SIG-M5 (cell line): Measurements from ENCODE around the gene CREG1.
"Not testable (repeated sequence)": the region's sequence is repeated elsewhere in the genome, so short reads cannot be mapped to it uniquely, and the experiment has no call there.

Experiments used
- DNase-seq: peaks from one replicate; lab custom pipeline; 2025; lab: John Stamatoyannopoulos, UW

CREG1 gene

GRCh38 chr1:167553136-167554027 lies at the start of gene CREG1:
Gene CREG1, minus strand, starts transcription at chr1:167553762.
- peak; percentile 85 for DNase-seq

- no peak for DNase-seq
These were observed 49.3 kb upstream of the CREG1 start for GRCh38 chr1:167602840-167603239.

- DNase-seq: peak; percentile 98
These were observed 48.2 kb upstream of the CREG1 start for GRCh38 chr1:167601442-167602383.

DNA sequence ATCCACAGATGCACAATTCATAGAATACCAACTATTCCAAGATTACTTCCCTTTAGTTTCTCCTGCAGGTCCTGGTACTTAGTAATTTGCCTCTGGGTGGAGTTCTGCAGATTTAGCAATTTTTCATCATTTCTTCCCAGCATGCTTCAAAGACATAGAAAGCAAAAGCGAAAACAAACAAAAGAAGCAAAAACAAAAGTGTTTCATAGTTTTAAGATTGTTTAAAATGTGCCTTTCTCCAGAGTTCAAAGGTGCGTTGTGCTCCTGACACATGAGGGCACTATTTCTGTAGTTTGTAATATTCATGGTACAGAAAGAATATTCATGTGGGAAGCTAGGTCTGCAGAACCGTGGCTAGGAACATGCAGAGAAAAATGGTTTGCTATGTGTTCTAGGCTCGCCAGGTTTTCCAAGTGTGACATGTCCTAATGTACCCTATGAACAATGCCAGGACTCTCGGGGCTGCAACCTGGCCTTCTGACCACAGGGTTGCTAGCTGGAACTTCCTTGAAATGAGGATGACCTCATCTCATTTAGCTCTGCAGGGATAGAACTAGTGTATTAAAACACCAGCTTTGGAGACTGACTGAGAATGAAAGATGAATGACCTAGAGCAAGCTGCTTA lies 46.5 kb upstream of the CREG1 start:
- no peak for DNase-seq

GRCh38 chr1:167594822-167595221 lies 41.3 kb upstream of the CREG1 start:
- DNase-seq: no peak

DNA sequence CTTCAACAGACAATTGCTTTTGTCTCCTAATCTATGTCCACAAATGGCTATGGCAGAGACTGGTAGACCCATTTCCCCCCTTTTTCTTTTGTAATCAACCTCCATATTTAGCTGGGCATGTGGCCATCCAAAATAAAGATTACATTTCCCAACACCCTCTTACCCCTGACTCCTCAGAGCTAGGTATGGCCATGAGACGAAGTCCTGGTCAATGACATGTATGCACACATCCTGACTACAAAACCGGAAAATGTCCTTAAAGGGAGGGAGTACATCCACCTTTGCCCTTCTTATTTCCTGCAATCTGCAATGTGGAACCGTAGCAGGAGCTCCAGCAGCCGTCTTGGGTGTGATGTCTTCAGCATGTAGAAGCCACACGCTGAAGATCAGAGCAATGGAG lies 40.3 kb upstream of the CREG1 start:
- DNase-seq: no peak

DNA sequence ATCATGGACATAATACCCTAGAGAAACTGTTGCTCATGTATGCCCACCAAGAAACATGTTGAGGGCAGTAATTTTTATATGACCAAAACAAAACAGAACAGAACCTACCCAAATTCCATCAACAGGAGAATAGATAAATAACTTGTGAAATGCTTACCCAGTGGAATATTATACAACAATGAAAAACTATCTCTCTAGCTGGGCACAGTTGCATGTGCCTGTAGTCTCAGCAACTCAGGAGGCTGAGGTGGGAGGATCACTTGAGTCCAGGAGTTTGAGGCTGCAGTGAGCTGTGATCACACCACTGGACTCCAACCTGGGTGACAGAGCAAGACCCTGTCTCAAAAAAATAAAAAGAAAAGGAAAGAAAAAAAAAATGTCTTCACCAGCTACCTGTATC lies 38.9 kb upstream of the CREG1 start:
- DNase-seq: no peak

DNA sequence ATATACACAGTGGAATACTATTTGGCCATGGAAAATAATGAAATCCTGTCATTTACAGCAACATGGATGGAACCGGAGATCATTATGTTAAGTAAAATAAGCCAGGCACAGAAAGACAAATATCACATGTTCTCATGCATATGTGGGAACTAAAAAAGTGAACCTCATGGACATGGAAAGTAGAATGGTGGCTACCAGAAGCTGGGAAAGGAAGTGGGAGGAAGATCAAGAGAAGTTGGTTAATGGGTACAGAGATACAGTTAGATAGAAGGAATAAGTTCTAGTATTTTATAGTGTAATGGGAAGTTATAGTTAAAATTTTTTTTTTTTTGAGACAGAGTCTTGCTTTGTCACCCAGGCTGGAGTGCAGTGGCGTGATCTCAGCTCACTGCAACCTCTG lies 34.8 kb upstream of the CREG1 start:
- no peak for DNase-seq

DNA sequence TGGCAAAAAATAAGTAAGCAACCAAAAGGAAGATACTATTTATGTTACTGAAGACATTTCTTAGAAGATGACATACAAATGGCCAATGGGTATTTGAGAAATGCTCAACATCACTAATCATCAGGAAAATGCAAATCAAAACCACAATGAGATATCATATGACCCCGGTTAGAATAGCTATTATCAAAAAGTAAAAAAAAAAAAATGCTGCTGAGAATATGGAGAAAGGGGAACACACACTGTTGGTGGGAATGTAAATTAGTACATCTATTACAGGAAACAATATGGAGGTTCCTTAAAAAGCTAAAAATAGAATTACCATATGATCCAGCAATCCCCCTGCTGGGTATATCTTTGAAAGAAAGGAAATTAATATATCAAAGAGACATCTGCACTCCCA lies 34.3 kb upstream of the CREG1 start:
- no peak for DNase-seq

DNA sequence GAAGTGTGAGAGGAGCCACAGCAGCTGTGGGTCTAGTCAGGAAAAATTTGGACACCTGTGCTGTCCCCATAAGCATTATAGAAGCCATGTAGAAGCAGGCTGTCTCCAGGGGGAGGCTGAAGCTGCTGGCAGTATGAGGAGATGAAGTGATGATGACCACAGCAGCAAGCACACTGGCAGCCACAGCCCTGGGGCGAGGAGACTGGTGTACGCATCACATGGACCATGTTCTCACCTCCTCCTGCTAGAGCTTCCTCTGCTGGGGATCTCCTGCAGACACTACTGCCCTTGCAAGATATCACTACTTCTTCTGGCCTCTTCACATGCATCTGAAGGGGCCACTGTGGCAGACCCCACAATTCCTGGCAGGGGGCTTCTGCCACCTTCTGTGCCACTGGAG lies 33.8 kb upstream of the CREG1 start:
- no peak for DNase-seq

DNA sequence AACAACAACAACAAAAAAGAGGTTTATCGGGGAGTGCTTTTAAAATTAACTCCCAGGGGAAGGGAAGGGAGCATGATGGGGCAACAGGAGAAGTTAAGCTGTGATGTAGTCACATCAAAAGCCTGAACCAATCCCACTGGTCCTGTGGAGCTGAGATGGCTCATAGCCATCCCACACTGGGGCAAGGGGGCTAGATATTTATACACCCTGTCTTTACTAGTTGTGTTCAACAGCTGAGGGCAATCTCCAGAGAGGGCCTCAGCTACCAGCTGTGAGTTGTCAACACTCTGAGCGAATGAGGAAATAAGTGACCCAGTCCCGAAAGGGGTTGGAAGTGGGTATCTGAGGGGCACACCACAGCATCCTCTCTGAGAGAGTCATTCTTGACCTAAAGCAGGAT lies 31.0 kb upstream of the CREG1 start:
- DNase-seq: no peak

- no peak for DNase-seq
These were observed 29.2 kb upstream of the CREG1 start for GRCh38 chr1:167582722-167583121.

- no peak for DNase-seq
These were observed 28.5 kb upstream of the CREG1 start for GRCh38 chr1:167582064-167582463.

- no peak for DNase-seq
These were observed 26.4 kb upstream of the CREG1 start for GRCh38 chr1:167579986-167580385.

DNA sequence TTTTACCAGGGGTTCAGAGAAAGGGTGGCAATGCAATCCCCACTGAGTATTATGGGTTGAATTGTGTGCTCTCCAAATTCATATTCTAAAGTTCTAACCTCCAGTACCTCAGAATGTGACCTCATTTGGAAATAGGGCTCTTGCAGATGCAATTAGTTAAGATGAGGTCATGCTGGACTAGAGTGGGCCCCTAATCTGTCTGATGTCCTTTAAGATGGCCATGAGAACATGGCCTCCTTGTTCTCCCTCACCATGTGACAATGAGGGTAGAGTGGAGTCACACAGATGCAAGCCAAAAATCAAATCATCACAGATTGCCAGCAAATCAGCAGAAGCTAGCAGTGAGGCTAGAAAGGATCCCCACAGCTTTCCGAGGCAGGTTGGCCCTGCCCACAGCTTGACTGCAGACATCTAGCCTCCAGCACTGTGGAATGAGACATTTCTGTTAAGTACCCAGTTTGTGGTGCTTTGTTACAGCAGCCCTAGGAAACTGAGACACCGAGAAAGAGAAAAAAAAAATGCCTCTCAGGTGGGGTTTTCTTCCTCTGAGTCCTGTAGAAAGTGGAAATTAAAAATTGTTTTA lies 25.5 kb upstream of the CREG1 start:
- no peak for DNase-seq

DNA sequence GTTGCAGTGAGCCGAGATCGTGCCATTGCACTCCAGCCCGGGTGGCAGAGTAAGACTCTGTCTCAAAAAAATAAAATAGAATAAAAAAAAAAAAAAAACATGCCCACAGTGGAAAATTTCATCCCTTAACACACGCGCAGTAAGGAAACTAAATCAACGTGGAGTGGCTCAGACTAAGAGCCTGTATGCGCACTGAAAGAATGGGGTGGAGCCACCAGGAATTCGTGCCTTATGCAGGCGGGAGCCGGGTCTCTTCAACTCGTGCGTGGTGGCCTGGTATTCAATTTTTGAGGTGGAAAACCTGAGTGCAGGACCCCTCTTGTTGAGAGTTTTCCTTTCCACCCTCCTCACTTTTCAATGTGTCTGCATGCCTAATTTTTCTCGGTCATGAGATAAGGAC lies 22.1 kb upstream of the CREG1 start:
- no peak for DNase-seq

- DNase-seq: no peak
These were observed 19.5 kb upstream of the CREG1 start for GRCh38 chr1:167573035-167573434.

DNA sequence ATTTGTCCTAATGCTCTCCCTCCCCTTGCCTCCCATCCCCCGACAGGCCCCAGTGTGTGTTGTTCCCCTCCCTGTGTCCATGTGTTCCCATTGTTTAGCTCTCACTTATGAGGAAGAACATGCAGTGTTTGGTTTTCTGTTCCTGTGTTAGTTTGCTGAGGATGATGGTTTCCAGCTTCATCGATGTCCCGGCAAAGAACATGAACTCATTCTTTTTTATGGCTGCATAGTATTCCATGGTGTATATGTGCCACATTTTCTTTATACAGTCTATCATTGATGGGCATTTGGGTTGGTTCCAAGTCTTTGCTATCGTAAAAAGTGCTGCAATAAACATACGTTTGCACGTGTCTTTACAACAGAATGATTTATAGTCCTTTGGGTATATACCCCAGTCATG lies 17.1 kb upstream of the CREG1 start:
- not testable (repeated sequence) for DNase-seq

GRCh38 chr1:167567663-167568062 lies 14.1 kb upstream of the CREG1 start:
- no peak for DNase-seq

DNA sequence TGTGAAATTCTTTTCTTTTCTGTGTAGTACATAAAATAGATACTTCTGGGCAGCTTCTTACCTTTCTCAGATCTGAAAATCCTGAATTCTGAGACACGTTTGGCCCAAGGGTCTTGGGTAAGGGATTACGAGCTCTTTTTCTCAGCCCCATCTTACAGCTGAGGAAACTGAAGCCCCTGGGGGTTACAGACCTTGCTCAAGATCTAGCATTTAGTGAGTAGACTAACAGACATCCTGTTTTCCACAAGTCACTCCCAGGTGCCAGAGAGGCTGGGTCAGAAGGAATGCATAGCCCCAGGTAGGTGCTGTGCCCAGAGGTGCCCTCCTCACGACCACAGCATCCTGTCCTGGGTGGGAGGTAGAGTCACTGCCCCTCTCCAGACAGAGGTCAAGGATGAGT lies 13.2 kb upstream of the CREG1 start:
- no peak for DNase-seq

- no peak for DNase-seq
These were observed 12.4 kb upstream of the CREG1 start for GRCh38 chr1:167565922-167566321.

DNA sequence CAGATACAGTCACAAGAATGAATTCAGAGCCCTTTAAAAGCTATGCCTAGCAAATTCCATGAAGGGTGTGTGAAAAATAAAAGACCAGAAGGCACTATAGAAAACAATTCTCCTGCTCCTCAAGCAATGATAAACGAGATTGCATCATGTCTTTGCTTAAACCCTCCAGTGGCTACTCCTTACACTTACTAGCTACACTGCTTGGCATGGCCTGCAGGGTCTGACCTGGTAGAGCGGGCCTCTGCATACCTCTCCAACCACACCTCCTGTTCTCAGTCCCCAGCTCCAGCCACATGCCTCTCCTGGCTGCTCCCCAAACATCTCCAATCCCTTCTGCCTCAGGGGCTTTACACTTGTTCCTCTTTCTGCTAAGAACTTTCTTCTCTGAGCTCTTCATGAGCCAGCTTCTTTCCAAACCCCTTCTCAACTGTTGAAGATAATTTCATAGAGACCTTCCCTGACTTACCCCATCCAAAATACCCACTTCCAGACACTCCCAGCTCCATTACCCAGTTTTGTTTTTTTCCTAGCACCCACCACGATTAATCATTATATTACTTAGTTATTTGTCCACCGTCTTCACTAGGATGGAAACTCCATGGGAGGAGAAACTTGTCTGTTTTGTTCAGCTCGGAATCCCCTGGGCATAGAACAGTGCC lies 11.2 kb upstream of the CREG1 start:
- peak; percentile 37 for DNase-seq
